Panc1 (cell line): ENCODE measurements around the gene MSMB. TPM values are rescaled to one million over a fixed set of nuclear protein-coding genes. Genes with fewer than 3 reads are reported as not detected.
"Not testable (repeated sequence)": the region's sequence is repeated elsewhere in the genome, so short reads cannot be mapped to it uniquely, and the experiment has no call there.

Source experiments
- ATAC-seq: fragments of 200-7000 bp; cut with Tn5 transposase; 2 replicates; pipeline ENCODE4 v1.9.1; 2020; ENCODE audit warnings: mild to moderate bottlenecking, moderate library complexity
- BruUV-seq: library from RNA; stranded (reverse); fragments of 400-500 nt; replicated peaks from 2 replicates; lab custom pipeline; 2021; lab: Mats Ljungman, UMichigan
- CTCF ChIA-PET: fragments of 300-600 bp; sonication (Branson Sonifier 250); formaldehyde crosslinking; loops from one replicate; lab custom pipeline; 2022; ENCODE audit warnings: antibody characterized with exemption; lab: Charles Lee
- POLR2A ChIA-PET: fragments of 300-600 bp; sonication (Branson Sonifier 250); formaldehyde crosslinking; loops from one replicate; lab custom pipeline; 2022; ENCODE audit warnings: antibody characterized with exemption; lab: Charles Lee
- DNase-seq: peaks from one replicate; pipeline ENCODE4 v3.0.0-alpha.2; 2010; ENCODE audit warnings: low read depth, low spot score
- H3K27ac ChIP-seq: 2 replicates; pipeline ENCODE4 v1.5.1; 2011; ENCODE audit warnings: mild to moderate bottlenecking, low read length, inconsistent platforms
- H3K27me3 ChIP-seq: fragments of 200-500 bp; sonication (Bioruptor generic); 2 replicates; pipeline ENCODE4 v1.6.0; 2014; ENCODE audit warnings: low read length, inconsistent platforms; ENCODE audit not compliant: control insufficient read depth, insufficient read depth
- H3K36me3 ChIP-seq: fragments of 200-500 bp; sonication (Bioruptor generic); 2 replicates; pipeline ENCODE4 v1.5.1; 2014; ENCODE audit warnings: inconsistent platforms, mild to moderate bottlenecking, low read length, moderate library complexity; ENCODE audit not compliant: control insufficient read depth, insufficient read depth
- H3K4me1 ChIP-seq: 2 replicates; pipeline ENCODE4 v1.5.1; 2011; ENCODE audit warnings: inconsistent platforms, mild to moderate bottlenecking, low read length, moderate library complexity; ENCODE audit not compliant: control insufficient read depth, insufficient read depth
- H3K4me3 ChIP-seq, 2 experiments: 2 replicates each; pipeline ENCODE4 v1.5.1; 2011 to 2012; ENCODE audit warnings: low read depth in 2 of 2, low read length in 2 of 2, mild to moderate bottlenecking in 2 of 2, inconsistent platforms in 1 of 2, moderate library complexity in 1 of 2
- H3K9me3 ChIP-seq: fragments of 200-500 bp; sonication (Bioruptor generic); 2 replicates; pipeline ENCODE4 v1.5.1; 2014; ENCODE audit warnings: low read depth, mild to moderate bottlenecking, inconsistent platforms, low read length, moderate library complexity; ENCODE audit not compliant: control insufficient read depth, insufficient read depth
- CTCF ChIP-seq: fragments of 450-650 bp; IDR thresholded peaks from 2 replicates; pipeline ENCODE4 v1.5.1; 2017; ENCODE audit warnings: mild to moderate bottlenecking
- POLR2AphosphoS5 ChIP-seq: IDR thresholded peaks from 2 replicates; pipeline ENCODE4 v1.6.1; 2012; ENCODE audit warnings: mild to moderate bottlenecking, low read depth, low read length, moderate library complexity
- SIN3A ChIP-seq: IDR thresholded peaks from 2 replicates; pipeline ENCODE4 v1.6.1; 2012; ENCODE audit warnings: low read depth, mild to moderate bottlenecking, low read length, moderate library complexity, borderline replicate concordance; ENCODE audit not compliant: insufficient read depth
- TCF7L2 ChIP-seq: IDR thresholded peaks from 2 replicates; pipeline ENCODE4 v1.6.1; 2011; ENCODE audit warnings: mild to moderate bottlenecking, low read depth, low read length, inconsistent platforms
- in situ Hi-C: cut with HindIII; loops from 2 replicates; pipeline ENCODE4 v1.10.0; 2016; ENCODE audit warnings: low sequenced_read_pairs, low pct_unique_long_range_greater_than_20kb
- intact Hi-C: fragments of 100-400 bp; cut with micrococcal nuclease; formaldehyde crosslinking; loops from one replicate; pipeline ENCODE4 v1.10.0; 2022; ENCODE audit not compliant: unreplicated experiment
- total RNA-seq: library from RNA; stranded (reverse); gene quantifications from one replicate; pipeline ENCODE4 v1.2.1, GENCODE V29; 2021; ENCODE audit not compliant: unreplicated experiment
- TF ChIP-seq, protein P1 (sequence below), 2 experiments: IDR thresholded peaks; 2 replicates each; pipeline ENCODE4 v1.6.1; 2011 to 2012; ENCODE audit warnings: low read depth in 2 of 2, control low read depth in 1 of 2, low read length in 1 of 2, mild to moderate bottlenecking in 1 of 2, moderate library complexity in 1 of 2; ENCODE audit not compliant: insufficient read depth in 1 of 2

Gene MSMB
- total RNA-seq, 1 experiment from 2014 or later = not detected

GRCh38 chr10:46000538-46000937, 45.5 kb downstream of the MSMB start:
- H3K36me3 ChIP-seq = peaks cover 18% of the 10 kb centered on the region
- no peaks in the 10 kb centered on the region for H3K4me1 ChIP-seq
- in situ Hi-C loops = no loop called here
- no peaks in the 10 kb centered on the region for H3K9me3 ChIP-seq
- intact Hi-C loops = no loop called here
- ATAC-seq (no peak), DNase-seq (no peak)
- no peaks in the 10 kb centered on the region for H3K27me3 ChIP-seq
- H3K4me3 ChIP-seq = no peak overlapping the region
- no TSS peak for BruUV-seq
- CTCF ChIA-PET = no interaction called here
- TF ChIP-seq SIN3A (no peak), TCF7L2 (no peak), CTCF (no peak), POLR2AphosphoS5 (no peak)
- TF ChIP-seq, protein P1, sequence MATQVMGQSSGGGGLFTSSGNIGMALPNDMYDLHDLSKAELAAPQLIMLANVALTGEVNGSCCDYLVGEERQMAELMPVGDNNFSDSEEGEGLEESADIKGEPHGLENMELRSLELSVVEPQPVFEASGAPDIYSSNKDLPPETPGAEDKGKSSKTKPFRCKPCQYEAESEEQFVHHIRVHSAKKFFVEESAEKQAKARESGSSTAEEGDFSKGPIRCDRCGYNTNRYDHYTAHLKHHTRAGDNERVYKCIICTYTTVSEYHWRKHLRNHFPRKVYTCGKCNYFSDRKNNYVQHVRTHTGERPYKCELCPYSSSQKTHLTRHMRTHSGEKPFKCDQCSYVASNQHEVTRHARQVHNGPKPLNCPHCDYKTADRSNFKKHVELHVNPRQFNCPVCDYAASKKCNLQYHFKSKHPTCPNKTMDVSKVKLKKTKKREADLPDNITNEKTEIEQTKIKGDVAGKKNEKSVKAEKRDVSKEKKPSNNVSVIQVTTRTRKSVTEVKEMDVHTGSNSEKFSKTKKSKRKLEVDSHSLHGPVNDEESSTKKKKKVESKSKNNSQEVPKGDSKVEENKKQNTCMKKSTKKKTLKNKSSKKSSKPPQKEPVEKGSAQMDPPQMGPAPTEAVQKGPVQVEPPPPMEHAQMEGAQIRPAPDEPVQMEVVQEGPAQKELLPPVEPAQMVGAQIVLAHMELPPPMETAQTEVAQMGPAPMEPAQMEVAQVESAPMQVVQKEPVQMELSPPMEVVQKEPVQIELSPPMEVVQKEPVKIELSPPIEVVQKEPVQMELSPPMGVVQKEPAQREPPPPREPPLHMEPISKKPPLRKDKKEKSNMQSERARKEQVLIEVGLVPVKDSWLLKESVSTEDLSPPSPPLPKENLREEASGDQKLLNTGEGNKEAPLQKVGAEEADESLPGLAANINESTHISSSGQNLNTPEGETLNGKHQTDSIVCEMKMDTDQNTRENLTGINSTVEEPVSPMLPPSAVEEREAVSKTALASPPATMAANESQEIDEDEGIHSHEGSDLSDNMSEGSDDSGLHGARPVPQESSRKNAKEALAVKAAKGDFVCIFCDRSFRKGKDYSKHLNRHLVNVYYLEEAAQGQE (IDR thresholded peaks at IDR 0.05; ENCODE audit: insufficient read depth in 1 of 2, low read depth in 2 of 2, low read length in 1 of 2) = no peak
- POLR2A ChIA-PET = no interaction called here
- H3K27ac ChIP-seq = no peak overlapping the region

- DNase-seq, H3K27ac ChIP-seq, intact Hi-C loops, POLR2A ChIA-PET, ATAC-seq, H3K9me3 ChIP-seq, H3K4me1 ChIP-seq, H3K4me3 ChIP-seq, BruUV-seq, CTCF ChIA-PET, H3K27me3 ChIP-seq, in situ Hi-C loops: not testable (repeated sequence)
- H3K36me3 ChIP-seq = peaks cover 15% of the 10 kb centered on the region
Observed at GRCh38 chr10:45999955-46000354, 46.1 kb downstream of the MSMB start.

DNA sequence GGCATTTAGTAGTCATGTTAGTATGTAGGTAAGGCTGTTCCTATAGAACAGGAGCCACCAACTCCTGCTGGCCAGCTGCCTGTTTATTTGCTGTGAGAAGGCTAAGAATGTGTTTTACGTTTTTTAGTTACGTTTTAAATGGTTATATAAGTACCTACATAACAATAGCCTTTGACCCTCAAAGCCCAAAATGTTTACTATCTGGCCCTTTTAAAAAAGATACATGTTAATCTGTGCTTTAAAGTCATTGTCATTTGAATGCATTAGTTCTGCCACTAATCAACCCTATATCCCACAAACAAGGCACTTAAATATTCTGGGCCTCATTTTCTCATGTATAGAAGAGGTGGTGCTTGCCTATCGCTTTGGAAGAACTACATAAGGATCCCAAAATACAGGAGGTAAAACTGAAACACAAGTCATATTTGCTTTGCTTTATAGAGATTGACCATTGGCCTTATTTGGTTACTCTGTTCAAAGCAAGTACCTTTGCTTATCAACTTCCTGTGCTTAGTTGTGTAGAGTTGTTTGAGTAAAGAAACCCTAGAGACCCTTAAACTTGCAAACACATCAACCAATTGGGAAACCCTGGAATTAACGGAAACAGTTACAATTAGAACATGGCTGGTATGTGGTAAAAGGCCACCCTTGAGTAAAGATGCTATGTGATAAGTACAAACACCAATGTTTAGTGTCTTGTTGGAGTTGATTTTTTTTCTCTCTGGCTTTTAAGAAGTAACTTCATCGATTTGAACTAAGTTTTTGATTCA, 47.9 kb downstream of the MSMB start:
- in situ Hi-C loops = no loop called here
- no peak for TF ChIP-seq TCF7L2
- TF ChIP-seq, protein P1 (IDR thresholded peaks at IDR 0.05; ENCODE audit: insufficient read depth in 1 of 2, low read depth in 2 of 2, low read length in 1 of 2) = no peak
- no peak for TF ChIP-seq POLR2AphosphoS5
- TF ChIP-seq SIN3A = no peak
- no peak for TF ChIP-seq CTCF
- CTCF ChIA-PET = no interaction called here

More for the DNA sequence above, 47.9 kb downstream of the MSMB start:
- ATAC-seq (no peak), DNase-seq (no peak)
- Histone ChIP-seq H3K4me1 (no peaks in the 10 kb centered on the region), H3K27ac (no peak overlapping the region), H3K27me3 (no peaks in the 10 kb centered on the region), H3K4me3 (no peak overlapping the region), H3K36me3 (peaks cover 7% of the 10 kb centered on the region), H3K9me3 (no peaks in the 10 kb centered on the region)
- intact Hi-C loops = no loop called here
- POLR2A ChIA-PET = no interaction called here
- TSS peak; percentile 6 for BruUV-seq
